Measurements from ENCODE around the gene ABL1.
A peak's percentile ranks its signal among the peaks of the same experiment; 100 is the strongest.
"Not testable (repeated sequence)": the region's sequence is repeated elsewhere in the genome, so short reads cannot be mapped to it uniquely, and the experiment has no call there.

Gene ABL1

DNA sequence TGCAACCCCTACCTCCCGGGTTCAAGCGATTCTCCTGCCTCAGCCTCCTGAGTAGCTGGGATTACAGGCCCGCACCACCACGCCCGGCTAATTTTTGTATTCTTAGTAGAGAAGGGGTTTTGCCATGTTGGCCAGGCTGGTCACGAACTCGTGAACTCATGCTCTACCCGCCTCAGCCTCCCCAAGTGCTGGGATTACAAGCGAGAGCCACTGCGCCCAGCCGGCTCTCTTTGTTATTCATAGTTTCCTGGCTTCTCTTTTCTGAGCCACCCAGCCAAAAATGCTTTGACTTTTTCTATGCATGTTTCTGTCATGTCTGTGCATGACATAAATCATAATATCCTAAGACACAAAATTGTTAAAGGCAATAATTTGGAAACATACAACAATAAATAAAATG lies 31.9 kb upstream of the ABL1 start:
- not testable (repeated sequence) for H3K4me3 ChIP-seq (ENCODE audit: low read depth in 1 of 5, low read length in 5 of 5); H3K36me3 ChIP-seq (ENCODE audit: control insufficient read depth in 5 of 5, insufficient read depth in 5 of 5, low read length in 5 of 5); H3K9me3 ChIP-seq (ENCODE audit: control insufficient read depth in 5 of 5, low read length in 5 of 5); H3K27ac ChIP-seq (ENCODE audit: low read depth, low read length); H3K27me3 ChIP-seq (ENCODE audit: control insufficient read depth in 5 of 5, insufficient read depth in 4 of 5, low read length in 5 of 5); H3K4me1 ChIP-seq (ENCODE audit: control insufficient read depth in 5 of 5, insufficient read depth in 5 of 5, low read length in 5 of 5); H3K9ac ChIP-seq (ENCODE audit: low read length in 5 of 5)

DNA sequence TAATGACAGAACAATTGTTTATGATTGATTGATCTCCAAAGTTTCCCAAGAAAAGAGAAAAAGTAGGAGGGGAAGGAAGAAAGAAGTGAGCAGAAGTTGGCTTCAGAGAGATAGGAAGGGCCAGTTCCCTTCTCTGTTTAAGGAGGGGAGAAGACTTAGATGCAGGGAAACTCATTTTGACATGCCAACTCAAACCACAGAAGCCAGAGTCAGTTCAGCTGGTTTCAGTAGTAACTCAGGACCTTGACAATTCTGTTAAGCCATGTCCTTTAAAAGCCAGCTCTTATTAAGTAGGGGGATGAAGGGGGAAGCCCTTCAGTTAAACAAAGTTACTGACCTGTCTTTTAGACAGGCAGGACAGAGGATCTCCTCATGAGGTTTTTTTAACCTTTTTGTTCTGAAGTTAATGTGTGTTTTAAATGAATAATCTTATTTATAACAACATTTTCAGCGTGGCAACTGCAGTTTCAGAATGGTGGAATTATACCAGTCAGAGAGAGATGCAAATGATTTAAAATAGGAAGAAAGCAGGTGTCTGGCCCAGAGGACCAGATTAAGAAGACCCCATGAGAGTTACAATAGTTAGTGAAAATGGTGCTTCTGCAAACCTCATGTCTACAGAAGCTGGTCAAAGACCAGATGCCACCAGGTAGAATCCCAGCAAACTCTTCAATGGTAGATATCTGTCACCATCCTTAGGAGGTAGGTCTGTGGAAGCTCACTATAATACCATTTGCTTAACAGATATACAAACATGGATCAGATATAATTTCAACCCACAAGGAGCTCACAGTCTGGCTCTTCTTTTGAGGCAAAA lies 29.3 kb upstream of the ABL1 start:
- peaks cover 0 to 4% (median 0%) of the 10 kb centered on the region in 5 donors for H3K4me1 ChIP-seq (ENCODE audit: control insufficient read depth in 5 of 5, insufficient read depth in 5 of 5, low read length in 5 of 5)
- H3K4me3 ChIP-seq (ENCODE audit: low read depth in 1 of 5, low read length in 5 of 5): no peak overlapping the region
- H3K27ac ChIP-seq (ENCODE audit: low read depth, low read length): no peak overlapping the region
- H3K9me3 ChIP-seq (ENCODE audit: control insufficient read depth in 5 of 5, low read length in 5 of 5): no peaks in the 10 kb centered on the region
- H3K36me3 ChIP-seq (ENCODE audit: control insufficient read depth in 5 of 5, insufficient read depth in 5 of 5, low read length in 5 of 5): no peaks in the 10 kb centered on the region
- no peak overlapping the region for H3K9ac ChIP-seq (ENCODE audit: low read length in 5 of 5)
- no peaks in the 10 kb centered on the region for H3K27me3 ChIP-seq (ENCODE audit: control insufficient read depth in 5 of 5, insufficient read depth in 4 of 5, low read length in 5 of 5)

DNA sequence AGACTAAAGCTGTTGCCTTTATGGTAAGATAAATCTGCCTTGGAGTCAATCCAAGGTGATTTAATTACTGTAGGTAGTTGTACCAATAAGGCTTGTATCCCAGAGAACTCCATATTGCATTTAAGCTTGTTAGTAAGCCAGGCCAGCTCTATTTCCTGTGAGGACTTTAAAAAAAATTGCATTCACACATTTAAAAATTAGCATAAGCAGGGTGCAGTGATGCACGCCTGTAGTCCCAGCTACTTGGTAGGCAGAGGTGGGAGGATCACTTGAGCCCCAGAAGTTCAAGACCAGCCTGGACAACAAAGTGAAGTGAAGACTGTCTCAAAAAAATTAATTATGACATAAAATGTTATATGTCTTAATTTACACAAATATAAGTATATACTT lies 28.7 kb upstream of the ABL1 start:
- H3K4me3 ChIP-seq (ENCODE audit: low read depth in 1 of 5, low read length in 5 of 5): no peak overlapping the region

DNA sequence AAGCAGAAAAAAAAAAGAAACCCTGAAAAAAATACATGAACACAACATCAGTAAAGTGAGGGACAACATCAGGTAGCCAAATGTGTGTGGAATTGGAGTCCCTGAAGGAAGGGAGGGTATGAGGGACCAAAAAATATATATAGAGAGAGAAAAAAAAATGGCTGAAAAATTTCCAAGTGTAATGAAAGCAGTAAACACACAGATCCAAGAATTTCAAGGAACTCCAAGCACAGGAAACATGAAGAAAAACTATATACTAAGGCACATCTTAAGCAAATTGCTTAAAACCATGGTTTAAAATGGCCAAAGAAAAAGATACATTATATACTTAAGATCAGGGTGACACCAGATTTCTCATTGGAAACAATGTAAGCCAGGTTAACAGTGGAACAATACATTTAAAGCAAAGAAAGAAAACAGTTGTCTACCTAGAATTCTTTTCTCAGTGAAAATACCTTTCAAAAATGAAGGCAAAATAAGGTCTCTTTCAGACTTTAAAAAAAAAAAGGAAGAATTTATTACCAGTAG lies 24.4 kb upstream of the ABL1 start:
- H3K9me3 ChIP-seq (ENCODE audit: control insufficient read depth in 5 of 5, low read length in 5 of 5): no peaks in the 10 kb centered on the region
- no peak overlapping the region for H3K27ac ChIP-seq (ENCODE audit: low read depth, low read length)

More for the DNA sequence above, 28.7 kb upstream of the ABL1 start:
- Histone ChIP-seq H3K27ac (ENCODE audit: low read depth, low read length) (no peak overlapping the region), H3K9me3 (ENCODE audit: control insufficient read depth in 5 of 5, low read length in 5 of 5) (no peaks in the 10 kb centered on the region), H3K36me3 (ENCODE audit: control insufficient read depth in 5 of 5, insufficient read depth in 5 of 5, low read length in 5 of 5) (no peaks in the 10 kb centered on the region), H3K27me3 (ENCODE audit: control insufficient read depth in 5 of 5, insufficient read depth in 4 of 5, low read length in 5 of 5) (no peaks in the 10 kb centered on the region), H3K9ac (ENCODE audit: low read length in 5 of 5) (no peak overlapping the region), H3K4me1 (ENCODE audit: control insufficient read depth in 5 of 5, insufficient read depth in 5 of 5, low read length in 5 of 5) (peaks cover 0 to 4% (median 0%) of the 10 kb centered on the region in 5 donors)

DNA sequence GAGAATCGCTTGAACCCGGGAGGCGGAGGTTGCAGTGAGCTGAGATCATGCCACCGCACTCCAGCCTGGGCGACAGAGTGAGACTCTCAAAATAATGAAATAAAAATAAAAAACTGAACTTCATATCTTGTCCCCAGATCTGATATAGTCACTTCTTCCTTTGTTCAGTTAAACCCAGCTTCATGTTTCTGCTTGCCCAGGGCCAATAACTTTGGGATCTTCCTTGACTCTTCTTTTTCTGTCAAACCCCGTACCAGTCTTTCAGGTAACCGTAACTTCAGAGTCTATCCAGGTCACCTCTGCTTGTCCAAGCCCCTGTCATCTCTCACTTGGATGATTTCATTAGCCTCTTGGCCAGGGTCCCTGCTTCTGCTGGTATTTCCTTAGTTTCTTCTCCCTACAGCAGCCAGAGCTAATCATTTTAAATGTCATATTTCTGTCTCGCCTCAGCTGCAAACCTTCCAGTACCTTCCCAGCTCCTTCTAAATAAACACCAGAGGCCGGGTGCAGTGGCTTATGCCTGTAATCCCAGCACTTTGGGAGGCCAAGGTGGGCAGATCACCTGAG lies 19.7 kb upstream of the ABL1 start:
- H3K4me1 ChIP-seq (ENCODE audit: control insufficient read depth in 5 of 5, insufficient read depth in 5 of 5, low read length in 5 of 5): peaks cover 0 to 2% (median 0%) of the 10 kb centered on the region in 5 donors
- H3K27me3 ChIP-seq (ENCODE audit: control insufficient read depth in 5 of 5, insufficient read depth in 4 of 5, low read length in 5 of 5): no peaks in the 10 kb centered on the region
- no peaks in the 10 kb centered on the region for H3K9me3 ChIP-seq (ENCODE audit: control insufficient read depth in 5 of 5, low read length in 5 of 5)
- H3K4me3 ChIP-seq (ENCODE audit: low read depth in 1 of 5, low read length in 5 of 5): no peak overlapping the region
- no peaks in the 10 kb centered on the region for H3K36me3 ChIP-seq (ENCODE audit: control insufficient read depth in 5 of 5, insufficient read depth in 5 of 5, low read length in 5 of 5)
- no peak overlapping the region for H3K27ac ChIP-seq (ENCODE audit: low read depth, low read length)
- H3K9ac ChIP-seq (ENCODE audit: low read length in 5 of 5): no peak overlapping the region

More for the DNA sequence above, 24.4 kb upstream of the ABL1 start:
- Histone ChIP-seq H3K4me1 (ENCODE audit: control insufficient read depth in 5 of 5, insufficient read depth in 5 of 5, low read length in 5 of 5) (peaks cover 0 to under 1% (median 0%) of the 10 kb centered on the region in 5 donors), H3K9ac (ENCODE audit: low read length in 5 of 5) (no peak overlapping the region), H3K27me3 (ENCODE audit: control insufficient read depth in 5 of 5, insufficient read depth in 4 of 5, low read length in 5 of 5) (no peaks in the 10 kb centered on the region), H3K4me3 (ENCODE audit: low read depth in 1 of 5, low read length in 5 of 5) (no peak overlapping the region), H3K36me3 (ENCODE audit: control insufficient read depth in 5 of 5, insufficient read depth in 5 of 5, low read length in 5 of 5) (no peaks in the 10 kb centered on the region)

DNA sequence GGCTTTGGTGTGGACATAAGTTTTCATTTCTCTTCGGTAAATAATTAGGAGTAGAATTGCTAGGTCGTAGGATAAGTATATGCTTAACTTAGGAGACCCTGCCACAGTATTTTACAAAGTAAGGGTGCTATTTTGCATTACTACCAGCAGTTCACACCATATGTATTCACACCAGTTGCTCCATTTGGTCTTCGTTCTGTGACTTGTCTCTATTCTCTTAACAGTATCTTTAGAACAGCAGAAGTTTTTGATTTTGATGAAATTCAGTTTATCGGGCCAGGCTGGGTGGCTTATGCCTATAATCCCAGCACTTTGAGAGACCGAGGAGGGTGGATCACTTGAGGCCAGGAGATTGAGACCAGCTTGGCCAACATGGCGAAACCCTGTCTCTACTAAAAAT lies 17.1 kb upstream of the ABL1 start:
- Histone ChIP-seq H3K9me3 (ENCODE audit: control insufficient read depth in 5 of 5, low read length in 5 of 5) (no peaks in the 10 kb centered on the region), H3K27ac (ENCODE audit: low read depth, low read length) (no peak overlapping the region), H3K27me3 (ENCODE audit: control insufficient read depth in 5 of 5, insufficient read depth in 4 of 5, low read length in 5 of 5) (no peaks in the 10 kb centered on the region), H3K9ac (ENCODE audit: low read length in 5 of 5) (no peak overlapping the region), H3K4me3 (ENCODE audit: low read depth in 1 of 5, low read length in 5 of 5) (no peak overlapping the region), H3K36me3 (ENCODE audit: control insufficient read depth in 5 of 5, insufficient read depth in 5 of 5, low read length in 5 of 5) (no peaks in the 10 kb centered on the region), H3K4me1 (ENCODE audit: control insufficient read depth in 5 of 5, insufficient read depth in 5 of 5, low read length in 5 of 5) (peaks cover 0 to 3% (median 0%) of the 10 kb centered on the region in 5 donors)

DNA sequence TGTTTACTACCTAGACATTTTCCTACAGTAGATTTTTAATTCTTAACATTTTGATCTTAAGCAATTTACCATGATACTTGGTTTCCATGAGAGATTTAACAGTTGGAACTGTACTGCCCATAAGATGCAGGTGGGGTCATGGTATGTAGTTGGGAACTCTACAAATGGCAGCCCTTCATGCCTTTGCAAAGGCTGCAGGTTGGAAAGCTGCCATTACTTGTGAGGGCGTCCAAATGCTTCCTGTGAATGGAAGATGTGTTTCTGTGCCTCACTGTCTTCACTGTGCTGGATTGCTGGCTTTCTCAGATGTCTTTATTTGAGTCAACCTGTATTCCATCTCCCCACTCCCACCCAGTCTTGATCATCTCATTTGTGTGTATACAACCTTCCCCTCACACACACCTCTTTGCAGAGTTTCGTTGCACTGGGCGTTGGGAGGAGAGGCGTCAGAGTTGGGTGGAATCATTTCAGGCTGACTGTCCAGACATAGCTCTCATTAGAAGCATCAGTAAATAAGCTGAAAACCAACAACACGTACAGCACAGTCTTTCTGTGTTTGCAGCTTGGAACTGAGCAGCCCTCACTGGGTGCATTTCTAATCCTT lies 14.8 kb upstream of the ABL1 start:
- Histone ChIP-seq H3K27ac (ENCODE audit: low read depth, low read length) (no peak overlapping the region), H3K4me3 (ENCODE audit: low read depth in 1 of 5, low read length in 5 of 5) (no peak overlapping the region), H3K27me3 (ENCODE audit: control insufficient read depth in 5 of 5, insufficient read depth in 4 of 5, low read length in 5 of 5) (no peaks in the 10 kb centered on the region), H3K9ac (ENCODE audit: low read length in 5 of 5) (no peak overlapping the region), H3K9me3 (ENCODE audit: control insufficient read depth in 5 of 5, low read length in 5 of 5) (no peaks in the 10 kb centered on the region), H3K36me3 (ENCODE audit: control insufficient read depth in 5 of 5, insufficient read depth in 5 of 5, low read length in 5 of 5) (no peaks in the 10 kb centered on the region), H3K4me1 (ENCODE audit: control insufficient read depth in 5 of 5, insufficient read depth in 5 of 5, low read length in 5 of 5) (peaks cover 8 to 23% (median 20%) of the 10 kb centered on the region in 5 donors)

DNA sequence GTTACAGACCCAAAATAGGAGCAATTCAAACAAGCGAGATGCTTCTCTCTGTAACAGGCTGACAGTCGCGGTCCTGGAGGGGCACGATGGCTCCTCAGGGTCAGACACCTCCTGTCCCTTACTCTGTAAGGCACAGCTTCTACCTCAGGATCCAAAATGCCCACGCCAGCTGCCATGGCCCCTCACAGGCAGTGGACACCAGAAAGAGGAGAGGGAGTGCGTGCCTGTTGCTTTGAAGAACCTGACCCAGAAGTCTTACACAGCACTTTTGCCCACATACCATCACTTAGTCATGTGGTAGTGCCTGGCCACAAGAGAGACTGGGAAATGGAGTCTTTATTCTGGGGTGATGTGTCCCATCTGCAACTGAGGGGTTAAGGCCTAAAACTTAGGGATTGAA lies 11.6 kb upstream of the ABL1 start:
- no peaks in the 10 kb centered on the region for H3K36me3 ChIP-seq (ENCODE audit: control insufficient read depth in 5 of 5, insufficient read depth in 5 of 5, low read length in 5 of 5)
- H3K4me3 ChIP-seq (ENCODE audit: low read depth in 1 of 5, low read length in 5 of 5): no peak overlapping the region
- peaks cover 12 to 34% (median 31%) of the 10 kb centered on the region in 5 donors for H3K4me1 ChIP-seq (ENCODE audit: control insufficient read depth in 5 of 5, insufficient read depth in 5 of 5, low read length in 5 of 5)

DNA sequence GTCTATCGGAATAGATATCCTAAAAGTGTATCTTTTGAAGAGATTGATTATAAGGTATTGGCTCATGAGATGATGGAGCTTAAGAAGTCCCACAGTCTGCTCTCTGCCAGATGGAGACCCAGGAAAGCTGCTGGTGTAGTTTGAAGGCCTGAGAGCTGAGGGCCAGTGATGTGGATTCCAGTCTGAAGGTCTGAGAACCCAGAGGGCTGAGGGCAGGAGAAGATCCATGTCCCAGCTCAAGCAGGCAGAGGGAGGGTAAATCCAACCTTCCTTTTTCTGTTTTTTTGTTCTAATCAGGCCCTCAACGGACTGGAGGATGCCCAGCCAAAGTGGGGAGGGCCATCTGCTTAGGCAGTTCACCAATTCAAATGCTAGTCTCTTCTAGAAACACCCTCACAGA lies 11.0 kb upstream of the ABL1 start:
- Histone ChIP-seq H3K4me1 (ENCODE audit: control insufficient read depth in 5 of 5, insufficient read depth in 5 of 5, low read length in 5 of 5) (peaks cover 12 to 34% (median 31%) of the 10 kb centered on the region in 5 donors), H3K9ac (ENCODE audit: low read length in 5 of 5) (peak overlapping the region in 4 of 5 donors; percentile 2 to 73 (median 54)), H3K9me3 (ENCODE audit: control insufficient read depth in 5 of 5, low read length in 5 of 5) (no peaks in the 10 kb centered on the region), H3K27ac (ENCODE audit: low read depth, low read length) (peak overlapping the region; percentile 80), H3K27me3 (ENCODE audit: control insufficient read depth in 5 of 5, insufficient read depth in 4 of 5, low read length in 5 of 5) (no peaks in the 10 kb centered on the region), H3K36me3 (ENCODE audit: control insufficient read depth in 5 of 5, insufficient read depth in 5 of 5, low read length in 5 of 5) (no peaks in the 10 kb centered on the region), H3K4me3 (ENCODE audit: low read depth in 1 of 5, low read length in 5 of 5) (no peak overlapping the region)

More for the DNA sequence above, 11.6 kb upstream of the ABL1 start:
- Histone ChIP-seq H3K27ac (ENCODE audit: low read depth, low read length) (peak overlapping the region; percentile 80), H3K27me3 (ENCODE audit: control insufficient read depth in 5 of 5, insufficient read depth in 4 of 5, low read length in 5 of 5) (no peaks in the 10 kb centered on the region), H3K9me3 (ENCODE audit: control insufficient read depth in 5 of 5, low read length in 5 of 5) (no peaks in the 10 kb centered on the region), H3K9ac (ENCODE audit: low read length in 5 of 5) (peak overlapping the region in 1 of 5 donors; percentile 10)
